Activated naive CD8-positive, alpha-beta T cell treated with anti-CD3 and anti-CD28 coated beads, Interleukin-2, amount 10 ng/mL, durations not matched to agents 7 days and 5 days (primary cell): ENCODE data around the gene PTGFRN. TPM values are rescaled to one million over a fixed set of nuclear protein-coding genes. Genes with fewer than 3 reads are reported as not detected.

Source experiments
- ATAC-seq: fragments of 150-1000 bp; cut with Tn5 transposase; one replicate; pipeline ENCODE4 v1.10.0; 2021; ENCODE audit warnings: low read depth, moderate library complexity
- POLR2A ChIA-PET: fragments of 350-600 bp; sonication (Branson Sonifier 250); formaldehyde crosslinking; loops from one replicate; lab custom pipeline; 2021; ENCODE audit warnings: antibody characterized with exemption; lab: Charles Lee
- DNase-seq: peaks from one replicate; pipeline ENCODE4 v3.0.0; 2021
- H3K27ac Mint-ChIP-seq: one replicate; pipeline ENCODE4 v1.8.0; 2022; ENCODE audit warnings: mild to moderate bottlenecking, mixed read lengths
- H3K27me3 Mint-ChIP-seq: one replicate; pipeline ENCODE4 v1.8.0; 2022; ENCODE audit warnings: mild to moderate bottlenecking, moderate library complexity, mixed read lengths
- H3K36me3 Mint-ChIP-seq: one replicate; pipeline ENCODE4 v1.8.0; 2021; ENCODE audit warnings: mild to moderate bottlenecking, mixed read lengths
- H3K4me1 Mint-ChIP-seq: one replicate; pipeline ENCODE4 v1.8.0; 2021; ENCODE audit warnings: mixed read lengths
- H3K4me3 Mint-ChIP-seq: one replicate; pipeline ENCODE4 v1.8.0; 2022; ENCODE audit warnings: mild to moderate bottlenecking, moderate library complexity, mixed read lengths
- H3K9me3 Mint-ChIP-seq: one replicate; pipeline ENCODE4 v1.8.0; 2021; ENCODE audit warnings: mixed read lengths
- total RNA-seq, 2 experiments: library from RNA; stranded (reverse); gene quantifications; one replicate each; pipeline ENCODE4 v1.2.3, GENCODE V29; 2021

PTGFRN gene
- total RNA-seq, 2 experiments from 2014 or later = 0.19 to 0.28 TPM

GRCh38 chr1:117038236-117038635, 128.5 kb downstream of the PTGFRN start:
- Mint-ChIP-seq H3K4me1 (no peaks in the 10 kb centered on the region), H3K4me3 (no peak overlapping the region), H3K27ac (no peak overlapping the region), H3K27me3 (no peaks in the 10 kb centered on the region), H3K9me3 (peaks cover 4% of the 10 kb centered on the region), H3K36me3 (peaks cover 9% of the 10 kb centered on the region)
- DNase-seq = no peak
- ATAC-seq = no peak
- POLR2A ChIA-PET = no interaction called here

Other genes with a start within 250 kb of the PTGFRN start
- under 1 TPM; 0.06 to 0.09 TPM for gene IGSF3, start 242.2 kb upstream of the PTGFRN start, total RNA-seq
- 100 to 1,000 TPM; 227 to 229 TPM for gene CD2, start 155.5 kb upstream of the PTGFRN start, total RNA-seq
- gene CD101, start 91.8 kb downstream of the PTGFRN start, total RNA-seq = under 1 TPM in 1 of 2 experiments, not detected in 1; 0.08 TPM
- gene TTF2, start 150.4 kb downstream of the PTGFRN start, total RNA-seq = 10 to 100 TPM; 79.4 to 82.9 TPM
- under 1 TPM; 0.31 to 0.50 TPM for gene TRIM45, start 211.8 kb downstream of the PTGFRN start, total RNA-seq